ENCODE measurements around the gene CNTNAP5.

Gene CNTNAP5

DNA sequence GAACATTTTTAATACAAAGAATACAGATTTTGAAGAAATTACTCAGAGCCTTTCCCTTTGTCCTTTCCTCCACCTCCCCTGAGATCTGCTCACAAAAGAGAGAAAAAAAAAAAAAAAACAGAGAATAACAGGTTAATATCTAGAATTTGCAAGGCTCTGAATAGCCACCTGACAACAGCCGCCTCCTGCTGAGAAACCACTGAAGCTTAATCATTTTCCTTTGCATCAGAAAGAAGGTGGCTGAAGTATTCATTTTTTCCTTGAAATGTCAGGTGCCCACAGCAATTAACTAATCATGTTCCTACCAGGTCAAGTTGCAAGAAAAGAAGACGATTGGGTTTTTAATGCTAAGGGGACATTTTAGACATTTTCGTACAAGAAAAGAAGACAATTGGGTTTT, 21.2 kb downstream of the CNTNAP5 start:
- H4K20me1 ChIP-seq (ENCODE audit: insufficient read depth, low read length) = no peaks in the 10 kb centered on the region
- no peaks in the 10 kb centered on the region for H3K27me3 ChIP-seq (replicated peaks; ENCODE audit: insufficient read depth, low read length)
- no peaks in the 10 kb centered on the region for H3F3A ChIP-seq (ENCODE audit: insufficient read depth, low read length)
- H3K9me2 ChIP-seq (replicated peaks; ENCODE audit: insufficient read depth, low read length) = no peaks in the 10 kb centered on the region
- no peak for DNase-seq
- no peak for TF ChIP-seq EZH2phosphoT487 (IDR thresholded peaks at IDR 0.05; ENCODE audit: low read length)
- no peak for TF ChIP-seq EZH2 (optimal IDR thresholded peaks at IDR 0.05; ENCODE audit: low read depth, low read length)
- TF ChIP-seq, protein P1, sequence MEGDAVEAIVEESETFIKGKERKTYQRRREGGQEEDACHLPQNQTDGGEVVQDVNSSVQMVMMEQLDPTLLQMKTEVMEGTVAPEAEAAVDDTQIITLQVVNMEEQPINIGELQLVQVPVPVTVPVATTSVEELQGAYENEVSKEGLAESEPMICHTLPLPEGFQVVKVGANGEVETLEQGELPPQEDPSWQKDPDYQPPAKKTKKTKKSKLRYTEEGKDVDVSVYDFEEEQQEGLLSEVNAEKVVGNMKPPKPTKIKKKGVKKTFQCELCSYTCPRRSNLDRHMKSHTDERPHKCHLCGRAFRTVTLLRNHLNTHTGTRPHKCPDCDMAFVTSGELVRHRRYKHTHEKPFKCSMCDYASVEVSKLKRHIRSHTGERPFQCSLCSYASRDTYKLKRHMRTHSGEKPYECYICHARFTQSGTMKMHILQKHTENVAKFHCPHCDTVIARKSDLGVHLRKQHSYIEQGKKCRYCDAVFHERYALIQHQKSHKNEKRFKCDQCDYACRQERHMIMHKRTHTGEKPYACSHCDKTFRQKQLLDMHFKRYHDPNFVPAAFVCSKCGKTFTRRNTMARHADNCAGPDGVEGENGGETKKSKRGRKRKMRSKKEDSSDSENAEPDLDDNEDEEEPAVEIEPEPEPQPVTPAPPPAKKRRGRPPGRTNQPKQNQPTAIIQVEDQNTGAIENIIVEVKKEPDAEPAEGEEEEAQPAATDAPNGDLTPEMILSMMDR (IDR thresholded peaks at IDR 0.05; ENCODE audit: low read length) = no peak
- no peaks in the 10 kb centered on the region for H3K36me3 ChIP-seq (replicated peaks; ENCODE audit: insufficient read depth, low read length)
- H3K79me2 ChIP-seq (ENCODE audit: low read length) = no peaks in the 10 kb centered on the region
- H3K4me2 ChIP-seq (ENCODE audit: low read depth, low read length) = no peak overlapping the region
- H3K4me3 ChIP-seq (ENCODE audit: low read length) = no peak overlapping the region
- H2AFZ ChIP-seq (ENCODE audit: low read length) = no peak overlapping the region
- H3K4me1 ChIP-seq (ENCODE audit: low read length) = no peaks in the 10 kb centered on the region
- H3K9ac ChIP-seq (ENCODE audit: low read length) = no peak overlapping the region
- H3K9me3 ChIP-seq (replicated peaks; ENCODE audit: insufficient read depth, low read length) = no peaks in the 10 kb centered on the region
- H3K27ac ChIP-seq (ENCODE audit: low read length) = no peak overlapping the region

DNA sequence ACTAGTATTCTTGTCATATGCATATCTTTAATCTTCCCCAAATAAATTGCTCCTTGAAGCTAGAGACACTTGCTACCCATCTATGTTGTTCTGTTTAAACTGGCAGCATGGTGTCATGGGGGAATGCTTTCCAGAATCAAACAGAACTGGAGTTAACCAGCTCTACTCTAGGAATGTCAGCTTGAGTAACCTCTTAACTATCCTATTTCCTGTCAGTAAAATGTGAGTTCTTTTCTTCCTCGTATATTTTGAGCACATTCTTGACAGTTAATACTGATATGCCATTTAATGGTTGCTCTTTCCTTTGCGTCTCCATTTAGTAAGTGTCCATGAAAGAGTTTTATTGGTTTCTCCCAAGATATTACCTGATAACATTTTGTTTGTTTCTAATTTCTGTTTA, 23.0 kb downstream of the CNTNAP5 start:
- H3K9me2 ChIP-seq (replicated peaks; ENCODE audit: insufficient read depth, low read length) = no peaks in the 10 kb centered on the region
- H3K79me2 ChIP-seq (ENCODE audit: low read length) = no peaks in the 10 kb centered on the region
- no peak overlapping the region for H3K9ac ChIP-seq (ENCODE audit: low read length)
- H3K4me2 ChIP-seq (ENCODE audit: low read depth, low read length) = no peak overlapping the region
- H3K27ac ChIP-seq (ENCODE audit: low read length) = no peak overlapping the region
- no peaks in the 10 kb centered on the region for H3K9me3 ChIP-seq (replicated peaks; ENCODE audit: insufficient read depth, low read length)
- TF ChIP-seq, protein P1 (IDR thresholded peaks at IDR 0.05; ENCODE audit: low read length) = no peak
- TF ChIP-seq EZH2phosphoT487 (IDR thresholded peaks at IDR 0.05; ENCODE audit: low read length) = no peak
- TF ChIP-seq EZH2 (optimal IDR thresholded peaks at IDR 0.05; ENCODE audit: low read depth, low read length) = no peak
- no peaks in the 10 kb centered on the region for H3K36me3 ChIP-seq (replicated peaks; ENCODE audit: insufficient read depth, low read length)
- H3K4me1 ChIP-seq (ENCODE audit: low read length) = no peaks in the 10 kb centered on the region
- no peak overlapping the region for H3K4me3 ChIP-seq (ENCODE audit: low read length)
- DNase-seq = no peak
- no peak overlapping the region for H2AFZ ChIP-seq (ENCODE audit: low read length)
- H3K27me3 ChIP-seq (replicated peaks; ENCODE audit: insufficient read depth, low read length) = no peaks in the 10 kb centered on the region
- H4K20me1 ChIP-seq (ENCODE audit: insufficient read depth, low read length) = no peaks in the 10 kb centered on the region
- no peaks in the 10 kb centered on the region for H3F3A ChIP-seq (ENCODE audit: insufficient read depth, low read length)

DNA sequence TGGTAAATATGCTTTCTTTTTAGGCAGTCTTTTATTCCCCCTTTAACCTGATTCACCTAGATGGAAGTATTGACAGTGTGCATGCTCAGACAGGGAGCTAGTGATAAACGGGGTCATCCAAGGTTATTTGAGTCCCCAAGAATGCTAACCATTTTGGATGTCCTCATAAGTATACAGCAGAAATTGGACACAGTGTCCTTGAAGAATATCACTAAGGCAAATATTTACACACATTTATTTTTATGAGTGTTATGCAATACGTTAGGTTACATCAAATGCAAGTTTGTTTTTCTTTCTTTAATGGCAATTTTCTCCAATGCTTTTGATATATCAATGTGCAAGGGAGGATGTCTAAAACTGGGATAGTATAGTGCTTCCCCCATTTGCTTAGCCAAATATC, 23.6 kb downstream of the CNTNAP5 start:
- Histone ChIP-seq H3K4me2 (ENCODE audit: low read depth, low read length) (no peak overlapping the region), H3K36me3 (replicated peaks; ENCODE audit: insufficient read depth, low read length) (no peaks in the 10 kb centered on the region), H3K27me3 (replicated peaks; ENCODE audit: insufficient read depth, low read length) (no peaks in the 10 kb centered on the region), H2AFZ (ENCODE audit: low read length) (no peak overlapping the region), H3K9ac (ENCODE audit: low read length) (no peak overlapping the region), H3K9me2 (replicated peaks; ENCODE audit: insufficient read depth, low read length) (no peaks in the 10 kb centered on the region), H3K27ac (ENCODE audit: low read length) (no peak overlapping the region), H3K79me2 (ENCODE audit: low read length) (no peaks in the 10 kb centered on the region), H3K9me3 (replicated peaks; ENCODE audit: insufficient read depth, low read length) (no peaks in the 10 kb centered on the region), H4K20me1 (ENCODE audit: insufficient read depth, low read length) (no peaks in the 10 kb centered on the region), H3K4me3 (ENCODE audit: low read length) (no peak overlapping the region), H3F3A (ENCODE audit: insufficient read depth, low read length) (no peaks in the 10 kb centered on the region), H3K4me1 (ENCODE audit: low read length) (no peaks in the 10 kb centered on the region)
- TF ChIP-seq, protein P1 (IDR thresholded peaks at IDR 0.05; ENCODE audit: low read length) = no peak
- TF ChIP-seq EZH2 (optimal IDR thresholded peaks at IDR 0.05; ENCODE audit: low read depth, low read length) = no peak
- no peak for TF ChIP-seq EZH2phosphoT487 (IDR thresholded peaks at IDR 0.05; ENCODE audit: low read length)
- DNase-seq = no peak

All from MM.1S (cell line).